K562 (cell line): Measurements from ENCODE around the gene TFRC. TPM values are rescaled to one million over a fixed set of nuclear protein-coding genes. Genes with fewer than 3 reads are reported as not detected.
A peak's percentile ranks its signal among the peaks of the same experiment; 100 is the strongest.

Source experiments
- CHCHD3 ChIP-seq: fragments of 250-450 bp; sonication (Bioruptor Pico); IDR thresholded peaks from 2 replicates; pipeline ENCODE4 v2.1.2; 2022; ENCODE audit warnings: mild to moderate bottlenecking
- ESRRA ChIP-seq: fragments of 450-650 bp; IDR thresholded peaks from 2 replicates; pipeline ENCODE4 v1.6.1; 2014; ENCODE audit warnings: low read depth, mild to moderate bottlenecking, moderate library complexity, borderline replicate concordance
- GATA2 ChIP-seq: sonication (generic); formaldehyde crosslinking; IDR thresholded peaks from 2 replicates; pipeline ENCODE4 v1.4.0; 2020; ENCODE audit warnings: mild to moderate bottlenecking, missing genetic modification reagents
- KLF10 ChIP-seq: fragments of 250-450 bp; sonication (Bioruptor Pico); IDR thresholded peaks from 2 replicates; pipeline ENCODE4 v1.6.1; 2021; ENCODE audit warnings: matching md5 sums
- NELFE ChIP-seq: IDR thresholded peaks from 2 replicates; pipeline ENCODE4 v1.6.1; 2011; ENCODE audit warnings: mild to moderate bottlenecking; ENCODE audit not compliant: insufficient read depth, insufficient read length
- NFE2L1 ChIP-seq: fragments of 450-650 bp; IDR thresholded peaks from 2 replicates; pipeline ENCODE4 v1.6.1; 2016; ENCODE audit warnings: missing genetic modification characterization, low read depth, mild to moderate bottlenecking, missing compliant biosample characterization, moderate library complexity, borderline replicate concordance
- NFIC ChIP-seq: fragments of 450-650 bp; IDR thresholded peaks from 2 replicates; pipeline ENCODE4 v1.6.1; 2017; ENCODE audit warnings: mild to moderate bottlenecking, inconsistent platforms
- PCBP1 ChIP-seq: fragments of 200-400 bp; formaldehyde crosslinking; IDR thresholded peaks from 2 replicates; pipeline ENCODE4 v1.6.1; 2018; ENCODE audit warnings: mild to moderate bottlenecking, low read depth, low read length; ENCODE audit not compliant: poor library complexity, severe bottlenecking
- PCBP2 ChIP-seq: fragments of 200-400 bp; formaldehyde crosslinking; IDR thresholded peaks from 2 replicates; pipeline ENCODE4 v1.6.1; 2018; ENCODE audit warnings: low read length, low read depth, mild to moderate bottlenecking, moderate library complexity; ENCODE audit not compliant: poor library complexity, severe bottlenecking
- PHF21A ChIP-seq: fragments of 450-650 bp; IDR thresholded peaks from 2 replicates; pipeline ENCODE4 v1.6.1; 2017; ENCODE audit warnings: low read depth, borderline replicate concordance
- PURB ChIP-seq: sonication (generic); formaldehyde crosslinking; IDR thresholded peaks from 2 replicates; pipeline ENCODE4 v1.9.0; 2021; ENCODE audit warnings: low read depth, mild to moderate bottlenecking, missing genetic modification reagents
- RBM15 ChIP-seq: fragments of 200-400 bp; formaldehyde crosslinking; IDR thresholded peaks from 2 replicates; pipeline ENCODE4 v1.6.1; 2018; ENCODE audit warnings: mild to moderate bottlenecking, low read length, moderate library complexity; ENCODE audit not compliant: insufficient read depth
- STAT5B ChIP-seq: fragments of 250-450 bp; sonication (Bioruptor Pico); IDR thresholded peaks from 2 replicates; pipeline ENCODE4 v1.8.0; 2021; ENCODE audit warnings: mild to moderate bottlenecking, inconsistent platforms
- SUPT5H ChIP-seq: fragments of 450-650 bp; IDR thresholded peaks from 2 replicates; pipeline ENCODE4 v1.6.1; 2016
- ZC3H8 ChIP-seq: fragments of 450-650 bp; IDR thresholded peaks from 2 replicates; pipeline ENCODE4 v1.6.1; 2017
- ZNF436 ChIP-seq: fragments of 250-450, 450-650 bp; sonication (Bioruptor Pico); formaldehyde crosslinking; IDR thresholded peaks from 2 replicates; pipeline ENCODE4 v1.7.0; 2020; ENCODE audit warnings: mild to moderate bottlenecking
- ZNF551 ChIP-seq: fragments of 250-450 bp; sonication (Bioruptor Pico); IDR thresholded peaks from 2 replicates; pipeline ENCODE4 v1.5.0; 2021; ENCODE audit warnings: mild to moderate bottlenecking, moderate library complexity
- ZNF707 ChIP-seq: fragments of 250-450 bp; sonication (Bioruptor Pico); conservative IDR thresholded peaks from 2 replicates; pipeline ENCODE4 v1.8.0; 2022; ENCODE audit warnings: inconsistent platforms, mild to moderate bottlenecking, moderate library complexity
- ZNF717 ChIP-seq: fragments of 250-450 bp; sonication (Bioruptor Pico); IDR thresholded peaks from 2 replicates; pipeline ENCODE4 v1.5.0; 2021
- ZNF79 ChIP-seq: fragments of 250-450 bp; sonication (Bioruptor Pico); IDR thresholded peaks from 2 replicates; pipeline ENCODE4 v1.4.0; 2020; ENCODE audit warnings: low read depth, mild to moderate bottlenecking, moderate library complexity
- polyA plus RNA-seq, 8 experiments: library from polyadenylated mRNA; depleted of rRNA in 4 of 8; stranded (reverse) in 5 of 8; unstranded in 3 of 8; fragments of >200 nt; fragmentation: Nextera tagmentation in 2 of 8; fragmentation: Illumina TruSeq in 1 of 8; extraction: Ambion mirVana in 2 of 8; extraction: Trizol in 1 of 8; gene quantifications; 2 replicates each; pipeline versions ENCODE4 v1.2.1 to v1.2.3, GENCODE V29; 2011 to 2014; ENCODE audit warnings: inconsistent platforms in 1 of 8, missing spikeins in 1 of 8
- total RNA-seq, 7 experiments: library from RNA; depleted of rRNA in 6 of 7; stranded (reverse); fragments of >200 nt in 6 of 7; fragmentation: Illumina TruSeq in 2 of 7; extraction: Trizol in 2 of 7; gene quantifications; 2 replicates each; pipeline versions ENCODE4 v1.2.1 to v1.2.3, GENCODE V29; 2011 to 2021; ENCODE audit warnings: low replicate concordance in 1 of 7
- TF ChIP-seq, protein P1 (sequence below): fragments of 250-450 bp; sonication (Bioruptor Pico); IDR thresholded peaks from 2 replicates; pipeline ENCODE4 v1.5.0; 2021; ENCODE audit warnings: mild to moderate bottlenecking, borderline replicate concordance
- TF ChIP-seq, protein P2 (sequence below): fragments of 450-650 bp; IDR thresholded peaks from 2 replicates; pipeline ENCODE4 v1.6.1; 2016; ENCODE audit warnings: antibody characterized with exemption
- TF ChIP-seq, protein P3 (sequence below): fragments of 450-650 bp; conservative IDR thresholded peaks from 2 replicates; pipeline ENCODE4 v1.6.1; 2016; ENCODE audit warnings: missing genetic modification characterization, low read depth, mild to moderate bottlenecking, control low read depth, missing compliant biosample characterization
- TF ChIP-seq, protein P4 (sequence below): fragments of 450-650 bp; formaldehyde crosslinking; IDR thresholded peaks from 2 replicates; pipeline ENCODE4 v1.4.0; 2022; ENCODE audit warnings: missing genetic modification characterization

TFRC gene
- total and polyA plus RNA-seq, 9 of the 15 experiments (the other 6 are each of a cell fraction or from before 2014, with no cell fraction given), result 149 to 679 (median 332) TPM

DNA sequence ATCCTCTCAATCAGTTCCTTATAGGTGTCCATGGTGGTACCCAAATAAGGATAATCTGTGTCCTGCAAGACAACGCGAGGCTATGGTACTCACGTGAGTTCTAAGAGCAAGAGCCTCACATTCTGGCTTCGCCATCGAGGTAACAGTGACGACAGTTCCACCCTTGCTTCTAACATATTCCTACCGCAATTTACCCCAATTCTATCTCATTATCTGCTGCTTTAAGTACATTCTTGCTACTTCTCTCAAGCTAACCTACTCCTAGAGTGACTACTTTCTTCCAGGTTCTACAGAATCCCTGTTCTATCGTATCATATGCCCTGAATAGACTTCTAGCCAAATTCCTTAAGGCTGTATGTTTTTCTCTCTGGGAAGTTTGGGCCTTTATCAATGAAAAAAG is 26.6 kb downstream of the TFRC start (continued):
- TF ChIP-seq, protein P1, sequence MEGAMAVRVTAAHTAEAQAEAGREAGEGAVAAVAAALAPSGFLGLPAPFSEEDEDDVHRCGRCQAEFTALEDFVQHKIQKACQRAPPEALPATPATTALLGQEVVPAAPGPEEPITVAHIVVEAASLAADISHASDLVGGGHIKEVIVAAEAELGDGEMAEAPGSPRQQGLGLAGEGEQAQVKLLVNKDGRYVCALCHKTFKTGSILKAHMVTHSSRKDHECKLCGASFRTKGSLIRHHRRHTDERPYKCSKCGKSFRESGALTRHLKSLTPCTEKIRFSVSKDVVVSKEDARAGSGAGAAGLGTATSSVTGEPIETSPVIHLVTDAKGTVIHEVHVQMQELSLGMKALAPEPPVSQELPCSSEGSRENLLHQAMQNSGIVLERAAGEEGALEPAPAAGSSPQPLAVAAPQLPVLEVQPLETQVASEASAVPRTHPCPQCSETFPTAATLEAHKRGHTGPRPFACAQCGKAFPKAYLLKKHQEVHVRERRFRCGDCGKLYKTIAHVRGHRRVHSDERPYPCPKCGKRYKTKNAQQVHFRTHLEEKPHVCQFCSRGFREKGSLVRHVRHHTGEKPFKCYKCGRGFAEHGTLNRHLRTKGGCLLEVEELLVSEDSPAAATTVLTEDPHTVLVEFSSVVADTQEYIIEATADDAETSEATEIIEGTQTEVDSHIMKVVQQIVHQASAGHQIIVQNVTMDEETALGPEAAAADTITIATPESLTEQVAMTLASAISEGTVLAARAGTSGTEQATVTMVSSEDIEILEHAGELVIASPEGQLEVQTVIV (CRISPR knock-in tag), result no peak
- no peak for TF ChIP-seq ESRRA
- TF ChIP-seq PCBP2, result no peak
- no peak for TF ChIP-seq GATA2 (CRISPR knock-in tag)
- TF ChIP-seq SUPT5H, result peak; percentile 65; the same call in 1 of the 2 replicates
- TF ChIP-seq, protein P2, sequence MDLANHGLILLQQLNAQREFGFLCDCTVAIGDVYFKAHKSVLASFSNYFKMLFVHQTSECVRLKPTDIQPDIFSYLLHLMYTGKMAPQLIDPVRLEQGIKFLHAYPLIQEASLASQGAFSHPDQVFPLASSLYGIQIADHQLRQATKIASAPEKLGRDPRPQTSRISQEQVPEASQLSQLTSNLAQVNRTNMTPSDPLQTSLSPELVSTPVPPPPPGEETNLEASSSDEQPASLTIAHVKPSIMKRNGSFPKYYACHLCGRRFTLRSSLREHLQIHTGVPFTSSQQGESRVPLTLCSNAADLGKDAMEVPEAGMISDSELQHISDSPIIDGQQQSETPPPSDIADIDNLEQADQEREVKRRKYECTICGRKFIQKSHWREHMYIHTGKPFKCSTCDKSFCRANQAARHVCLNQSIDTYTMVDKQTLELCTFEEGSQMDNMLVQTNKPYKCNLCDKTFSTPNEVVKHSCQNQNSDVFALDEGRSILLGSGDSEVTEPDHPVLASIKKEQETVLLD, result no peak
- no peak for TF ChIP-seq NELFE
- TF ChIP-seq PURB, result no peak
- TF ChIP-seq ZC3H8, result no peak
- TF ChIP-seq NFE2L1 (tag), result no peak
- TF ChIP-seq CHCHD3 (CRISPR knock-in tag), result peak; percentile 81; the same call in 1 of the 2 replicates
- TF ChIP-seq KLF10 (CRISPR knock-in tag), result 0 out of 2 replicates have a peak, but pooled peaks have one; percentile 13
- TF ChIP-seq STAT5B (CRISPR knock-in tag), result no peak
- TF ChIP-seq, protein P3, sequence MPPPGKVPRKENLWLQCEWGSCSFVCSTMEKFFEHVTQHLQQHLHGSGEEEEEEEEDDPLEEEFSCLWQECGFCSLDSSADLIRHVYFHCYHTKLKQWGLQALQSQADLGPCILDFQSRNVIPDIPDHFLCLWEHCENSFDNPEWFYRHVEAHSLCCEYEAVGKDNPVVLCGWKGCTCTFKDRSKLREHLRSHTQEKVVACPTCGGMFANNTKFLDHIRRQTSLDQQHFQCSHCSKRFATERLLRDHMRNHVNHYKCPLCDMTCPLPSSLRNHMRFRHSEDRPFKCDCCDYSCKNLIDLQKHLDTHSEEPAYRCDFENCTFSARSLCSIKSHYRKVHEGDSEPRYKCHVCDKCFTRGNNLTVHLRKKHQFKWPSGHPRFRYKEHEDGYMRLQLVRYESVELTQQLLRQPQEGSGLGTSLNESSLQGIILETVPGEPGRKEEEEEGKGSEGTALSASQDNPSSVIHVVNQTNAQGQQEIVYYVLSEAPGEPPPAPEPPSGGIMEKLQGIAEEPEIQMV (tag), result no peak
- TF ChIP-seq, protein P4, sequence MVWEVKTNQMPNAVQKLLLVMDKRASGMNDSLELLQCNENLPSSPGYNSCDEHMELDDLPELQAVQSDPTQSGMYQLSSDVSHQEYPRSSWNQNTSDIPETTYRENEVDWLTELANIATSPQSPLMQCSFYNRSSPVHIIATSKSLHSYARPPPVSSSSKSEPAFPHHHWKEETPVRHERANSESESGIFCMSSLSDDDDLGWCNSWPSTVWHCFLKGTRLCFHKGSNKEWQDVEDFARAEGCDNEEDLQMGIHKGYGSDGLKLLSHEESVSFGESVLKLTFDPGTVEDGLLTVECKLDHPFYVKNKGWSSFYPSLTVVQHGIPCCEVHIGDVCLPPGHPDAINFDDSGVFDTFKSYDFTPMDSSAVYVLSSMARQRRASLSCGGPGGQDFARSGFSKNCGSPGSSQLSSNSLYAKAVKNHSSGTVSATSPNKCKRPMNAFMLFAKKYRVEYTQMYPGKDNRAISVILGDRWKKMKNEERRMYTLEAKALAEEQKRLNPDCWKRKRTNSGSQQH (CRISPR knock-in tag), result peak; percentile 74; the same call in 1 of the 2 replicates
- TF ChIP-seq ZNF436 (CRISPR knock-in tag), result peak; percentile 35; the same call in 1 of the 2 replicates
- no peak for TF ChIP-seq PCBP1
- no peak for TF ChIP-seq ZNF707
- no peak; the same call in 1 of the 2 replicates for TF ChIP-seq ZNF717 (CRISPR knock-in tag)
- no peak for TF ChIP-seq RBM15
- 0 out of 2 replicates have a peak, but pooled peaks have one; percentile 20 for TF ChIP-seq ZNF551
- no peak for TF ChIP-seq NFIC
- no peak for TF ChIP-seq PHF21A
- no peak for TF ChIP-seq ZNF79 (CRISPR knock-in tag)
